ENCODE measurements around the gene CSRP1.
A peak's percentile ranks its signal among the peaks of the same experiment; 100 is the strongest.

The CSRP1 gene
- long read RNA-seq, full-length matches to known transcripts: 358 of 385 reads
- long read RNA-seq, partial matches to known transcripts: 17 of 385 reads
- long read RNA-seq, other reads (novel, unspliced or antisense): 10 of 385 reads

GRCh38 chr1:201506557-201507359 lies at the start of gene CSRP1:
Gene CSRP1, minus strand, starts transcription at chr1:201507123. Its CDS starts 10,820 bp downstream, at chr1:201496303.
- TF ChIP-seq REST (IDR thresholded peaks at IDR 0.05; ENCODE audit: insufficient replicate concordance, low read depth) (no peak), POLR2AphosphoS5 (IDR thresholded peaks at IDR 0.05; ENCODE audit: low read depth) (peak; percentile 76), GABPA (IDR thresholded peaks at IDR 0.05; ENCODE audit: low read depth) (peak; percentile 50; the same call in 1 of the 2 replicates)
- Histone ChIP-seq H3K4me3 (replicated peaks; ENCODE audit: insufficient read depth, low read length) (peak within 1 kb of the TSS; percentile 78), H3K27me3 (ENCODE audit: insufficient read depth, poor library complexity, severe bottlenecking) (no peaks in the 10 kb centered on the region), H3K27ac (replicated peaks) (peak within 1 kb of the TSS; percentile 68)
- DNase-seq (ENCODE audit: low read depth in 1 of 2, low spot score in 1 of 2): peak; percentile 72 to 83

GRCh38 chr1:201555593-201555945 lies 48.6 kb upstream of the CSRP1 start:
- Histone ChIP-seq H3K27me3 (ENCODE audit: insufficient read depth, poor library complexity, severe bottlenecking) (no peaks in the 10 kb centered on the region), H3K27ac (replicated peaks) (no peak overlapping the region)
- DNase-seq (ENCODE audit: low read depth in 1 of 2, low spot score in 1 of 2): no peak

GRCh38 chr1:201554789-201555592 lies 48.1 kb upstream of the CSRP1 start:
- Histone ChIP-seq H3K4me3 (replicated peaks; ENCODE audit: insufficient read depth, low read length) (no peak overlapping the region), H3K27me3 (ENCODE audit: insufficient read depth, poor library complexity, severe bottlenecking) (no peaks in the 10 kb centered on the region), H3K27ac (replicated peaks) (no peak overlapping the region)
- no peak for DNase-seq (ENCODE audit: low read depth in 1 of 2, low spot score in 1 of 2)
- no peak for TF ChIP-seq POLR2AphosphoS5 (IDR thresholded peaks at IDR 0.05; ENCODE audit: low read depth)
- no peak for TF ChIP-seq GABPA (IDR thresholded peaks at IDR 0.05; ENCODE audit: low read depth)
- TF ChIP-seq REST (IDR thresholded peaks at IDR 0.05; ENCODE audit: insufficient replicate concordance, low read depth): no peak
- TF ChIP-seq CTCF (IDR thresholded peaks at IDR 0.05; ENCODE audit: insufficient read depth, low read length): no peak
- no peak for TF ChIP-seq SPI1 (IDR thresholded peaks at IDR 0.05; ENCODE audit: borderline replicate concordance, low read depth)

More at GRCh38 chr1:201555593-201555945, 48.6 kb upstream of the CSRP1 start:
- no peak for TF ChIP-seq GABPA (IDR thresholded peaks at IDR 0.05; ENCODE audit: low read depth)
- no peak for TF ChIP-seq REST (IDR thresholded peaks at IDR 0.05; ENCODE audit: insufficient replicate concordance, low read depth)
- TF ChIP-seq CTCF (IDR thresholded peaks at IDR 0.05; ENCODE audit: insufficient read depth, low read length): no peak
- TF ChIP-seq POLR2AphosphoS5 (IDR thresholded peaks at IDR 0.05; ENCODE audit: low read depth): no peak
- no peak for TF ChIP-seq SPI1 (IDR thresholded peaks at IDR 0.05; ENCODE audit: borderline replicate concordance, low read depth)
- no peak overlapping the region for H3K4me3 ChIP-seq (replicated peaks; ENCODE audit: insufficient read depth, low read length)

All from HL-60 (cell line).